NCI-H524 (cell line): ENCODE measurements around the gene MFSD1.
A peak's percentile ranks its signal among the peaks of the same experiment; 100 is the strongest.
"Not testable (repeated sequence)": the region's sequence is repeated elsewhere in the genome, so short reads cannot be mapped to it uniquely, and the experiment has no call there.

ENCODE experiments used
- DNase-seq, 2 experiments: peaks; one replicate each; lab custom pipeline; 2025; lab: John Stamatoyannopoulos, UW

Gene MFSD1

DNA sequence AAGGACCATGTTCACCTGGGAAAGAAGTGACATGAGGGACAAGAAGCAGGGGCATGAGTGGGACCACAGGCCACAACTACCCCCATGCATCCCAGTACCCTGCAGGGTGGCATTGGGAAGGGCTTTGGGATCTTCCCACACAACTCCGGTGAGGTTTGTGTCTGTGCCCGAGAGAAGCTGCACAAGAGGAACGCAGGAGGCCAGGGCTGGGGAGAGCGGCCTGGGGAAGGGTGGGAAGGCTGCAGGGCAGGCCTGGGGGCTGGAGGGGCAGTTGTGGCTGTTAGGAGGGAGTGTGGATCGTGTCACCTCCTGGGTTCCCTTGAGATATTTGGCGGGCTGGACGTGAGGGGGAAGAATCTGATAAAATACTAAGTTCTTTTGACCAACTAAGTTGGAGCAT lies 25.3 kb upstream of the MFSD1 start:
- no peak for DNase-seq

DNA sequence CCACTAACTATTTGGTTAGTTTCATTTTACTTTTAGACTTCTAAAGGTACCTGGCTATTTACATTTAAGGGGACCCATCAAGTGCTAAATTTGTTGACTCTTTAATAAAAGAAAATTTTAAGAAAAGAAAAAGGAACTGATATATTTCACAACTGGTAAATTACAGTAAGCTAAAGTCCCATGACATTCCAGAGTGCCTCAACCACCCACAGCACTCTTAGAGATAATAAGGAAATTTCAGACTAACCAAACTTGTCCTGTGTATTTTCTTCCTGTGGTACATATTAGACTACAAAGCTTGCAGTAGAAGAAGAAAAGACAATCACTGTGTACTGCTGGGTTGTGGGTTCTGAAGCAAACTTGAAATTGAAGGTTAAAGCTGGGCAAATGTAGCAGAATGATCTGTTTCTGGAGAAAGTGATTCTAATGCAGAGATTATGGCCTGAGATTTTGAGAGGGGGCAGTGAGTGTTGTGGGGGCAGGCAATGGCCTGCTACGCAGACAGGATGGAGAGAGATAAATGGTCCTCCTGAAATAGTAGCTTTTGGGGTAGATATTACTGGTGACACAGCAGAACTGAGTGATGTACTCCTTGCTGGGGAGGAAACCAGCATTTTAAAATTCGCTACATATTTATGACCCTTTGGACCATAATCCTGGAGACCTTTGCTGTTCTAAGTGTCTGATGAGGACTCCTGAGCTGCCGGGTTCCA lies 24.5 kb upstream of the MFSD1 start:
- no peak for DNase-seq

DNA sequence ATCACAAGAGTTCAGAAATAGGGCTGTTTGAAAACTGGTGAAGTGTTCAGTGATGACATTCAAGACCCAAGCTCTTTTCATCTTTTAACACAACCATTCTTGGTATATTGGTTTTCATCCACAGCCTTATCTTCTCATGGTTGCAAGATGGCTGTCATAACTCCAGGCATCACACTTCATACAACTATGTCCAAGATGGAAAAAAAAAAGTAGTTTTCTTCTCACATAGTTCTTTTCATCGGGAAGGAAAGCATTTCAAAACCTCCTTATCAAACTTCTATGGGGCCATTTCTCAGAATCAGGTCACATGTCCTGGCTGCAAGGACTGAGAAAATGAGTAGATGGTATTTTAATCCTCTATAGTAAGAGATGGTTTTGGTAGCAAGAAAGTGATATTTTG lies 21.1 kb upstream of the MFSD1 start:
- no peak for DNase-seq

DNA sequence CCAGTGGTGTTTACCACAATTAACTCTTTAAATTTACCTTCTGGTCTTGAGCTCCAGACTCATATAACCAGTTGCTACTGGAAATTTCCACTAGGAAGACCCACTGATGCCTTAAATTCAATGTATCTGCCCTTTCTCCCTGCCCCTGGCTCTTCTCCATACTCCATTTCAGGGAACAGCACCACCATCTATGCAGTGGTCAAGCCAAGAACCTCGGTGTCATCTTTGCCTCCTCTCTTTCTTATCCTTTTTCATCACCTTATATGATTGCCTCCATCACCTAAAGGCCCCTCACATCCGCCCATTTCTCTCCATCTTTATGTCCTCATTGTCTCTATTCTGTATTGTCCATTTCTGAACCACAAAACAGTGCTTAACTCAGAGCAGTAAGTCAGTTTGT lies 20.7 kb upstream of the MFSD1 start:
- no peak for DNase-seq

DNA sequence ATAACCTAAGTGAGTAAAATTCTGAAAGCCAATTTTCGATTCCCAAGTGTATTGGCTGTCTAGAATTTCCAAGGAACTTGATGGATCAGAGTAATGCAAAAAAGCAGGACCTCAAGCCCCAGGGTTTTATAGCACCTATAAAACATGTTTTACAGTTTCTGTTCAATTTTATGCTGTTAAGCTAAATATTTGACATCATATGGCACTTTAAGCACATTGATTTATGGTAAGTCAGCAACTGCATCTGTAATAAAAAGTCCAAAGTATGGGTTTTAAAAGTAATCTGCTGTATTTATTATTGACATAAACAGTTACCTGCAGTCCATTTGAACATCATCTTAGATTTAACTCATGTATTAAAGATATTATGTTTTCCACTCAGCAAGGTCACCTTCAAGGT lies 20.0 kb upstream of the MFSD1 start:
- DNase-seq: no peak

DNA sequence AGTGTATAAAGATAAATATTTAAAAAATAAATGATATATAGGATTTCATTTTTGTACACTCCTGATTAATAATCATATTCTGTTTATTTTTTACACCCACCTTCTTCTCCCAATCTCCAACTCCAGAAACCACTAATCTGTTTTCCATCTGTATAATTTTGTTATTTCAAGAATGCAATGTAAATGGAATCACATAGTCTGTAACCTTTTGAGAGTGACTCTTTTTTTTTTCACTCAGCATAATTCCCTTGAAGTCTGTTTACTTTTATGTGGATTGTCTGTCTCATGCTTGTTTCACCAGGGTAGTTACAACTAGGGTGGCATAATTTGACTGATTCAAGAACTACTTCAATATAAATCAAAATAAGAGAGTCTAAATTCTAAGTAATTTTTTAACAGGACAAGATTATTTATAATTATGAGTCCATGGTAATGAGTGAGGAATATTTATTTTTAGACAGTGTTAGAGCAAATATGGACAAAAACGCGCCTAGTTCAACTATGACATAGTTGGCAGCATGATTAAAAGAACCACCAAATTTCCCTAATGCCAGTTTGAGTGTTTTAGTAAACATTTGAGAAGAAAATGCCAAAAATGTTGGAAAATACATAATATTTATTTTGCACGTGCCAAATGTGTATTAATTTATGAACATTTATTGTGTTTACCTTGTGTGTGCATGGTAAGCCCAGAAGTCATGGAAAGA lies 19.4 kb upstream of the MFSD1 start:
- no peak for DNase-seq

DNA sequence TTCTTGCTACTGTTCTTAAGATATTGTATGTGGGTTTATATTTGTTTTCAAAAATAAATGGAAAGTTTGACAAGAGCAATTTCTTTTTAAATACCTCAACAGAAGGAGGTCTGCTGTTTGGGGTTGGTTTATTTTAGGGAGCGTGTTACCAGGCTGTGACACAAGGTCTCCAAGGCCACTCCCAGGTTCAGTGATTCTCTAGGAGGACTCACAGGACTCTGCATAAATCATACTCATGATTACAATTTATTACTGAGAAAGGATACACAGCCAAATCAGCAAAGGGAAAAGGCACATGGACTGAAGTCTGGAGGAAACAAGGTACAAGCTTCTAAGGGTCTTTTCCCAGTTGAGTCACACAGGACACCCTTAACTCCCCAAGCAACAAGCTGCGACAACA lies 18.8 kb upstream of the MFSD1 start:
- DNase-seq: no peak

DNA sequence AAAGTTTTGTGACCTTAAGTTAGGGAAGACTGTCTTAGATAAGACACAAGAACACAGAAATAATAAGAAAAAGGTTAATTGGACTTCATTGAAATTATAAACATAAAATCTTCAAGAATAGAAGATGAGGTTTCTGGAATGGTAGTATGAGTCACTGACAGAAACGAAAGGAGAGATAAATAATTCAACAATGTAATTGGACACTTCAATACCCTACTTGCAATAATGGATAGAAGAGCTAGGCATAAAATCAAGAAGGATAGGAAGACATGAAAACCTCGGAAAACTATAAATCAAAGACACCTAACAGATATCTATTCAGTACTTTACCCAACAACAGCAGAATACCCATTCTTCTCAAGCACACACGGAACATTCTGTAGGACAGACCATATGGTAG lies 15.9 kb upstream of the MFSD1 start:
- DNase-seq: no peak

DNA sequence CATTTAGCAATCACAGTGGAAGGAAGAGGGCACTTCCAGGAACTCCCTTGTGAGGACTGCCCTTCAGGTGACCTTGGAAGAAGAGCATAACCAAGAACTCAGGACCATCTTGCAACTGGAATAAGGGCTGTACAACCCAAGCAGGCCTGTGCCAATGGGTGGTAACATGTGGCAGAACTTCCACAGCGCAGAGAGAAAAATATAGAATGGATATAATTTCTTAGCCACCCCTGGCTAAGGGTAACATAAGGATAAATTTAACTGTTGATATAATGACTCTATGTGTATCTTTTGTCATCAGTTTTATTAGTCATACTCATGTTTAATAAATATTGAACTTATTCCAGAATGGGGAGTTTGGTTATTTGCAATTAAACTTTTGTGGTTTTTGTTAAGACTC lies 13.4 kb upstream of the MFSD1 start:
- DNase-seq: no peak

DNA sequence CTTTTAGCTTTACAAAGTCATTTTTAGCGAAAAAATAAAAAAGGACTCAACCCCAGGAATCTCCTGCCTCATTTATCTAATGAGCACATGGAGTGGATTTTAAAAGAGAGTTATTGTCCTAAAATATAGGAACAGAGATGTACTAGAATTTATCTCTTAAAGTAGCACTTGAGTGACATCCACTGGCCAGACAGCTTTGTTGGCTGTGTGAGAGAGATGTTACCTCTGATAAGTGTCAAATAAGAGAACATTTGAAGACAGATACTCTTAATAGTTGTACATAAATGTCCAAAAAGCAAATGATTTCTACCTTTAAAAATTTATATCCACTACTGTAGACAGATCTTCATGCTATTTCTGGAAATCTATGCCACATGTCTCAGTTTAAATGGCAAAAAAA lies 12.3 kb upstream of the MFSD1 start:
- DNase-seq: peak in 1 of 2 experiments; percentile 33

DNA sequence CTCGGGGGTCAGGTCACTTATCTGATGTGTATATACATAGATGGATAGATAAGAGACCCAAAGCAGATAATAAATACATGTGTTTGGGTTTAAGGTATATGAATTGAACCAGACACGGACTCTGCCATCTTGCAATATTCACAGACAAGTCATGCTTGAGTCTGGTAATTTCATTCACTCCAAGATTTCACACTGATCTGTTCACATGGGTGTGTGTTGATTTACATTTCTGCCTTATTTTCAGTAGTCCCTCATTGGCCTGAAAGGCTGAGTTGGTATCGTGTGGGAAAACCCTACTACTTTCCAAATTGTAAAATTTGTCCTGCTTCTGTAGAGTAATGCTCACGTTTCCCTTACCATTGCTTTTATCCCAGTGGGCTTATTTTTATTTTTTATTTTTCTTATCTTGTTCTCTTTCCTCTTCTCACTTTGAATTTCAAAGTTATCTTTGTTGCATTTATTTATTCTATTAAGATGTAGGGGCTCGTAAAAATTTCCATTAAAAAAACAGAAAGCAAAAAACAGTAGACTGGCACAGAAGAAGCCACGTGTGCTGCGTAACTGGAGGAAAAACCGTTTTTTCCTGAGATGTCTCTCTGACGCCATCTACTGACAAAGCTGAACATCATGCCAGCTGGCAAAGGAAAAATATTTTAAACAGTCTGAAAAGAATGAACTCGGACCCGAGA lies 10.8 kb upstream of the MFSD1 start:
- DNase-seq: peak; percentile 46 to 74

DNA sequence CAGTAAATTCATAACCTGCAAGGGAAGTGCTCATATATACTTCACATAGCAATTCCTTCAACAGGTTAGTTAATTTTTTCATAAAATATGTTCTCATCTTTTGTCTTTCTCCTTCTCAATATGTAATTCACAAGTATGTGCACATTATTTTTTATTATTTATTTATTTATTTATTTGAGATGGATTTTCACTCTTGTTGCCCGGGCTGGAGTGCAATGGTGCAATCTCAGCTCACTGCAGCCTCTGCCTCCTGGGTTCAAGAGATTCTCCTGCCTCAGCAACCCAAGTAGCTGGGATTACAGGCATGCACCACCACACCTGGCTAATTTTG lies 10.3 kb upstream of the MFSD1 start:
- DNase-seq: not testable (repeated sequence)

DNA sequence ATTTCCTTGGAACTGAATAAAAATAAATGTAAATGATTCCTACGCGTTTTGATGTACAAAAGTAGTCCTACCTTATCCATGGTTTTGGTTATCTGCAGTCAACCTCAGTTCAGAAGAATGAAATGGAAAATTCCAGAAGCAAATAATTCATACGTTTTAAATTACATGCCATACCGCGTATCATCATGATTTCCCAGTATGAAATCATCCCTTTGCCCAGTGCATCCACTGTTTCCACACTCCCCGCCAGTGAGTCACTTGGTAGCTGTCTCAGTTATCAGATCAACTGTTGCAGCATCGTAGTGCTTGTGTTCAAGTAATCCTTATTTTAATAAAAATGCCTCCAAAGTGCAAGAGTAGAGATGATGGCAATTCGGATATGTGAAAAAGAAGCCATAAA lies 9.1 kb upstream of the MFSD1 start:
- DNase-seq: no peak

DNA sequence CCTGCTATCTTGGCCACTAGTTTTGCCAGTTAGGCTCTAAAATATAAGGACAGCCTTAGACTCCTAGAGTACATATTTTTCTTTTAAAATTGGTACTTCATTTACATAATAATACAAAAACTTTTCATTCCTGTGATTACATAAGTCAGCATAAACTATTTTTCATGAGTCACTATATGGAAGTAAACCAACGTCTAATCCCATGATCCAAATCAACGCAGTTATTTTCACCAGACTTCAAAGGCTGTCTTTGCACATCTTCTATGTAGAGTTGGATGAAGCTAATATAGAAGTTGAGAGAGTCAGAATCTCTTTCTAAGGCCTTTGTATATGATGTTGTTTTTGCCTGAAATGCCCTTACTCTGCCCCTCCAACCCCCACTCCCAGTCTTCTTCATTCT lies 7.6 kb upstream of the MFSD1 start:
- no peak for DNase-seq

DNA sequence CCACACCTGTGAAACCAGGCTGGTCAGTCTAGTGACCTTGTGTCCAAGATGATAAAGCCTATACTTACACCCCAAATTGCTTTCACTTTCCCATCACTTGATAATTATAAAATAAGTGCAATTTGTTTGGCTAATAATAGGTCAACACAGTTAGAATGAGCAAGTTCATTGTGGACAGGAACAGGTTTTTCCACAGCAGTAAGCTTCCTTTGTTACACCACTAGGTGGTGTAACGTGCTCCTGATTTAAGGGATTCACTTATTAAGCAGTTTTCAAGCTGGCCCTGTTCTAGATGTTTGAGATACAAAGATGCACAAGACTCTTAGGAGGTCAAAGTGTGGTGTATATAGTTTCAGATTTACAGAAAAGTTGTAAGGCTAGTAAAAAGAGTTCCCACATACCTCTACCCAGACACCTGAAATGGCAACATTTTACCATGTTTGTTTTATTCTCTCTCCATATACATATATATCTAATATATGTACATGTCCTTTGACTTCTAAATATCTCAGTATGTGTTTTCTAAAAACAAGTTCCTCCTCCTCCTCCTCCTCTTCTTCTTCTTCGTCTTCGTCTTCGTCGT lies 6.8 kb upstream of the MFSD1 start:
- peak in 1 of 2 experiments; percentile 53 for DNase-seq

DNA sequence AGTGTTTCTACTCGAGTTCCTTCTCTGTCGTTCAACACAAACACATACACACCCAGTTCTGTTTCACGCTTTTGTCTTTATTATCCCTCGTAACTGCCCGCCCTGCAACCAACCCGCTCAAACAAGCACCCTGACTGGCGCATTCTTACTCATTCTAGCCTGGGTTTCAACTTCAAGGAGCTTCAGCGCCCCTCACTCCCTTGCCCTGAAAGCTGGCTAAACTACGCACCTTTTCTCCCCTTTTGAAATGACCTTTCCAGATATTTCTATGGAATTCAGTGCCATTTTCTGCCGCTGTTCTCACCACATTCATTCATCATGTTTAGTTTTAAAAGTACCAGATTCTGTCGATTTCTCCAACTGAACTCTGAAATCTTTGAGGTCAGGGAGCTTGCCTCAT lies 653 bp upstream of the MFSD1 start:
- no peak for DNase-seq

DNA sequence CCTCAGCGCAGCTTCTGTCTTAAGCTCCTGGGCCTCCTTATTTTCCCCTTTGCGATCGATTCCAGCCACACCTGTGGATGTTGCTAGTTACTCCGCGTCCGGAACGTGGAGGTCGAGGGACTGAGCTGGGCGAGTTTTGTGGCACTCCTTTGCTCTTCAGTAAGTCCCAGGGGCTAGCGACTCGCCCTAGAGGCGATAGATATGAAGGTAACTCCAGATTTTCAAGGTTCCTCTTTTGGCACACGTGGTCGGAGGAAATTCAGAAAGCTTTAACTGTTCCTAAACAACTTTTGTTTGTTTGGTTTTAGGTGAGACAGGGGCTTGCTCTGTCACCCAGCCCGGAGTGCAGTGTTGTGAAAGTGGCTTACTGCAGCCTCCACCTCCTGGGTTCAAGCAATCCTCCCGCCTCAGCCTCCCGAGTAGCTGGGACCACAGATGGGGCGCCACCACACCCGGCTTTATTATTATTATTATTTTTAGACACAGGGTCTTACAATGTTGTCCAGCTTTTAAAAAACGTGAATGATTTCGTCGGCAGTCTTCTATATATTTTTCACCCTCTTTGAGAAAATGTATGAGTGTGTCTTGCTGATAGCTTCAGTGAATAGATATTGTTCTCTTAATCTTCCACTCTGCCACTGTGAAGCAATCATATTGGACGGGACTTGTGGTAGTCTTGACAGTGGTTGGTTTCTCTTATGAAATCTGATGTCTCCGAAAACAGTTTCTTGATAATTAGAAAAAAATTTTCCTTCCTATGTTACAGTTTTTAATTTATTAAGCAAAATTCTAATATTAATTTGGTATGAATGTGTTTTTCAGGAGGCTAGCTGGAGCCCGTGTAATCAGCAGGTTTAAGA lies 785 bp downstream of the MFSD1 start:
- no peak for DNase-seq

DNA sequence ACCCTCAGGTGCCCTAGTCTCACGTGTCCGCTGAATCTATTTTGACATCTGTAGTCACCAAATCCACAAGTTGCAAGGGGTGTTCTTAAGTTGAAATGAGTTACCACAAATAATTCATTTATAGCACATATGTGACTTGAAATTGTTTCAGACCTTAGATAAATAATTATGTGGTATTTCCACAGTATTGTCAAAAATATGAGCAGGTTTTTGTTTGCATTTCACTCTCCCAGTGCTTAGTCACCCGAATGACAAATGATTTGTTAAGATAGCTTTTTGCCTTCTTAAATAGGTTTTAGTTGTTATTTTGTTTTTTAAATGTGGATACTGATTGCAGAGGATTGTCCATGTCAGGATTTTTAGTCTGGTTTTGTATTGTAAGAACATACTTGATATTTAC lies 2.6 kb downstream of the MFSD1 start:
- no peak for DNase-seq

DNA sequence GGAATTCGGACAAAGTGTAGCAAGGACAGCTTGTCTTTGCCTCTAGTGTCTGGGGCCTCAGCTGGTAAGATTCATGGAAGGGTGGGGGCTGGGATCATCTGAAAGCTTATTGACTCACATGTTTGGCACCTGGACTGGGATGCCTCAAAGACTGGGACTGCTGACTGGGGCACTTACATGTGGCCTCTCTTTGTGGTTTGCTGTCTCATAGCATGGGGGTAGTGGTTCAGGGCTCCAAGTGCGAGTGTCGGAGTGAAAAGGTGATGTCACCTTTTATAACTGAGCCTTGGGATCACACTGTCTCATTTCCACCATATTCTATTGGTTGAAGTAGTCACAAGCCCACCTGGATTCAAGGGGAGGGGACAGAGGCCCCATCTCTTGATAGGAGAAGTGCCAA lies 6.8 kb downstream of the MFSD1 start:
- no peak for DNase-seq

DNA sequence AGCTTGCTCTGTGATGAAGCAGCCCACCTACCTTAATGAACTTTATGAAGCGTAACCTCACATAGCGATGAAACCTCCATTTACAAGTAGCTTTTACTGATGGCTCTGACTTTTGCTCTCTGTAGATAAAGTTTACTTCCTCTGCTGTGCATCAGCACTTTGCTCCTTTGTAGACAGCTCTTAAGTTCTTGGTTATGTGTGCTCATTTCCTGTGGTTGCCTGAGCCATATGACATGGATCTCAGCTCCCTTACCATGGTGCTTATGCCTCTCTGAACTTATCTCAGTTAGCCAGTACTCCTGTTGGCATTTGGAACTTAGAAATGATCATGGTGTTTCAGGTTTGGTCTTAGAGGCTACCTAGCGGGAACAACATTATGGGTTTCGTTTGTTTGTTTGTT lies 7.8 kb downstream of the MFSD1 start:
- DNase-seq: no peak

DNA sequence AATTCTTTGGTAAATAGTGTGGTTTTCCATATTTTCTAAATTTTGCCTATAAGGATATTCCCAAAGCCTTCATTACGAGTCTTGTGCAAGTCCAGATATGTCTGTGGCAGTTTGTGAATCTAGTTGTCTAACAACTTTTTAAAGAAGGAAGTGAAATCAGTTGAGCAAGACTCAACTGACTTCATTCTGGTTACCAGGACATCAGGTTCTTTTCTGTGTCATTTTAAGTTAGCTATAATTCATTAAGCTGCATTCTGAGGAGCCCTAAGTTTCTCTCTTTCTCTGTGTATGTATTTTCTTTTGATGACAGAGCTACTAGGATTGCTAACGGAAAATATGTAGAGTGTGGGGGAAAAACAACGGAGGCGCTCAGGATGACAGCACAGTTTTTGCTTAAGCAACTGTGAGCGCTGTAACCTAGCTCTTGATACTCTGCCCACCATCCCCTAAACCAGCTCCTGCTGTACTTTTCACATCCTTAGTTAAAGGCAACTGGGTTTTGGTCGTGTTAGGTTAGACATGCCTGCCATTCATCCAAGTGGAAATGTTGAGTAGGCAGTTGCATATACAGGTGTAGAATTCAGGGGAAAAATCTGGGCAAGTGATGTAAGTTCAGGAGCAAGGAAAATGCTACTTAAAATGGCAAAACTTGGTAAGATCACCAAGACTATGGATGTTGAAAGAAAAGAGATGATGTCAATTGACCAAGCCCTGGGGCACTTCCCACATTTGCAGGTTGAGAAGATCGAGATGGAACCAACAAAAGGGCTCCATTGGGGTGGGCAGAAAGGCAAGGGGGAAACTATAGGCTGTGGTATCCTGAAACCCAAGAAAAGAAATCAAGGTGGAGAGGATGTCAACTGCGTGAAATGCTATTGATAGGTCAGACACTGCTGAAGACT lies 9.2 kb downstream of the MFSD1 start:
- no peak for DNase-seq
